ENCODE data around the gene MRPL23. TPM values are rescaled to one million over a fixed set of nuclear protein-coding genes. Genes with fewer than 3 reads are reported as not detected.
A peak's percentile ranks its signal among the peaks of the same experiment; 100 is the strongest.

The MRPL23 gene
- total and polyA plus RNA-seq, 2 of the 8 experiments (the other 6 are each of a cell fraction or from before 2014, with no cell fraction given), result 86.4 to 244 TPM

- H2BK120ac ChIP-seq (replicated peaks; ENCODE audit: low read depth, low read length), result no peak overlapping the region
- H3K9ac ChIP-seq (replicated peaks in 1 of 4; ENCODE audit: extremely low read depth in 1 of 4, low read depth in 3 of 4, low read length in 3 of 4), result no peak overlapping the region
- H2BK15ac ChIP-seq (ENCODE audit: low read length), result no peak overlapping the region
- no peaks in the 10 kb centered on the region for H4K20me1 ChIP-seq (replicated peaks in 1 of 2; ENCODE audit: control insufficient read depth in 1 of 2, insufficient read depth in 2 of 2, low read length in 2 of 2)
- FAIRE-seq, result no peak
- no peak overlapping the region for H3K4me3 ChIP-seq (ENCODE audit: extremely low read depth in 1 of 4, insufficient read depth in 2 of 4, low read depth in 3 of 4, low read length in 4 of 4)
- no peaks in the 10 kb centered on the region for H3K27me3 ChIP-seq (replicated peaks in 1 of 4; ENCODE audit: control insufficient read depth in 3 of 4, extremely low read depth in 1 of 4, insufficient read depth in 3 of 4, low read length in 3 of 4)
- no peak overlapping the region for H3K4ac ChIP-seq (replicated peaks; ENCODE audit: insufficient read length, low read depth, low read length)
- H4K91ac ChIP-seq (replicated peaks; ENCODE audit: insufficient read length, low read length), result no peak overlapping the region
- no peak overlapping the region for H3K18ac ChIP-seq (ENCODE audit: extremely low read depth, low read length)
- no peak overlapping the region for H4K8ac ChIP-seq (ENCODE audit: extremely low read depth, insufficient read depth, low read length)
- no peak for DNase-seq (ENCODE audit: low read depth in 1 of 2, low spot score in 2 of 2)
- no peaks in the 10 kb centered on the region for H3K9me3 ChIP-seq (ENCODE audit: insufficient read depth in 2 of 2, low read depth in 1 of 2, low read length in 1 of 2)
- 0 out of 2 replicates have a peak overlapping the region, but pooled peaks have one; percentile 17 for H2BK12ac ChIP-seq (ENCODE audit: low read depth, low read length)
- no peak overlapping the region for H2AFZ ChIP-seq (ENCODE audit: low read length)
- no peaks in the 10 kb centered on the region for H3K79me2 ChIP-seq (ENCODE audit: control insufficient read depth in 1 of 2, insufficient read depth in 2 of 2, low read length in 2 of 2)
- H3K4me1 ChIP-seq (replicated peaks in 1 of 4; ENCODE audit: control insufficient read depth in 3 of 4, insufficient read depth in 4 of 4, low read length in 3 of 4), result peaks cover 0 to 3% (median 0%) of the 10 kb centered on the region in 4 experiments; a peak in 1 of 7 replicates
- no peak overlapping the region for H4K5ac ChIP-seq (ENCODE audit: insufficient read length, low read depth, low read length)
- no peak overlapping the region for H3K23ac ChIP-seq (ENCODE audit: insufficient read length)
- H3K79me1 ChIP-seq (ENCODE audit: low read depth, low read length), result no peaks in the 10 kb centered on the region
- H3K36me3 ChIP-seq (ENCODE audit: control insufficient read depth in 2 of 4, insufficient read depth in 4 of 4, low read length in 3 of 4), result no peaks in the 10 kb centered on the region
- H2BK20ac ChIP-seq (ENCODE audit: low read length), result no peak overlapping the region
- no peak overlapping the region for H3K14ac ChIP-seq (ENCODE audit: insufficient read length)
- no peak overlapping the region for H2BK5ac ChIP-seq (ENCODE audit: low read depth, low read length)
- no peak overlapping the region for H3K56ac ChIP-seq (replicated peaks; ENCODE audit: insufficient read length, low read depth, low read length)
- 84% methylated on average over 15 of the region's 18 CpGs; no CpG with 5 or more reads in 1 of the 2 experiments for WGBS, 2 experiments (ENCODE audit: extremely low coverage in 1 of 2, insufficient coverage in 1 of 2, insufficient read length in 1 of 2, insufficient replicate concordance in 2 of 2, low coverage in 1 of 2, low lambda C conversion rate in 2 of 2, missing lambda C conversion rate in 1 of 2)
- H3K27ac ChIP-seq (ENCODE audit: low read depth, low read length), result no peak overlapping the region
- POLR2A ChIA-PET (ENCODE audit: partially characterized antibody), result interaction anchor here (0.6 kb wide), 1 partner anchor 210 kb away, joined by 3 read pairs; no protein-coding TSS in a partner anchor
- H3K23me2 ChIP-seq (ENCODE audit: low read depth, low read length), result peaks cover 4% of the 10 kb centered on the region; the same call in 1 of the 2 replicates
- no peak overlapping the region for H3K4me2 ChIP-seq (ENCODE audit: insufficient read depth in 1 of 2, low read depth in 2 of 2, low read length in 2 of 2)
- H2AK5ac ChIP-seq (ENCODE audit: low read depth, low read length), result no peak overlapping the region
- CTCF ChIA-PET (ENCODE audit: partially characterized antibody), result interaction anchor here (0.6 to 3.1 kb wide), 12 partner anchors 13 to 239 kb away, joined by 3 to 16 read pairs (median 6); partner anchors contain the start of gene TNNT3
- no peak for TF ChIP-seq RAD21 (IDR thresholded peaks at IDR 0.05 in 1 of 2, conservative IDR thresholded peaks at IDR 0.05 in 1 of 2; ENCODE audit: low read depth in 2 of 2, low read length in 2 of 2)
- no peak for TF ChIP-seq SUZ12 (IDR thresholded peaks at IDR 0.05; ENCODE audit: low read length)
- TF ChIP-seq USF2 (IDR thresholded peaks at IDR 0.05; ENCODE audit: low read length), result no peak
- TF ChIP-seq ATF3 (IDR thresholded peaks at IDR 0.05; ENCODE audit: insufficient read depth, low read depth, low read length), result no peak
Observed at GRCh38 chr11:1933416-1934334, 13.5 kb upstream of the MRPL23 start.

Measured in H1 (cell line).